Large intestine (tissue), 3 donors: ENCODE data around the gene FOXG1. TPM values are rescaled to one million over a fixed set of nuclear protein-coding genes. Genes with fewer than 3 reads are reported as not detected.

Source experiments
- DNase-seq, 2 donors: peaks; one replicate each; pipeline versions ENCODE4 v3.0.0 to v3.0.0-alpha.2; 2013
- H3K27ac ChIP-seq: one replicate; pipeline ENCODE4 v1.5.1; 2013; ENCODE audit warnings: low read length
- H3K27me3 ChIP-seq: 2 replicates; pipeline ENCODE4 v1.6.1; 2013; ENCODE audit warnings: low read length; ENCODE audit not compliant: control insufficient read depth, insufficient read depth
- H3K36me3 ChIP-seq: 2 replicates; pipeline ENCODE4 v1.6.1; 2013; ENCODE audit warnings: low read length; ENCODE audit not compliant: control insufficient read depth, insufficient read depth
- H3K4me1 ChIP-seq: one replicate; pipeline ENCODE4 v1.6.1; 2013; ENCODE audit warnings: low read length; ENCODE audit not compliant: control insufficient read depth, insufficient read depth
- H3K4me3 ChIP-seq: one replicate; pipeline ENCODE4 v1.5.1; 2013; ENCODE audit warnings: low read length
- H3K9me3 ChIP-seq: one replicate; pipeline ENCODE4 v1.6.1; 2013; ENCODE audit warnings: mild to moderate bottlenecking, low read depth, low read length, moderate library complexity; ENCODE audit not compliant: control insufficient read depth
- WGBS: methylation state at CpG from one replicate; pipeline ENCODE4 v1.1.5; 2013; ENCODE audit warnings: low lambda C conversion rate; ENCODE audit not compliant: insufficient coverage; 5-methylcytosine and 5-hydroxymethylcytosine counted together
- polyA plus RNA-seq: library from polyadenylated mRNA; unstranded; fragments of 120-200 nt; gene quantifications from one replicate; pipeline ENCODE4 v1.2.1, GENCODE V29; 2013

FOXG1 gene
- polyA plus RNA-seq, 1 donor, result not detected

DNA sequence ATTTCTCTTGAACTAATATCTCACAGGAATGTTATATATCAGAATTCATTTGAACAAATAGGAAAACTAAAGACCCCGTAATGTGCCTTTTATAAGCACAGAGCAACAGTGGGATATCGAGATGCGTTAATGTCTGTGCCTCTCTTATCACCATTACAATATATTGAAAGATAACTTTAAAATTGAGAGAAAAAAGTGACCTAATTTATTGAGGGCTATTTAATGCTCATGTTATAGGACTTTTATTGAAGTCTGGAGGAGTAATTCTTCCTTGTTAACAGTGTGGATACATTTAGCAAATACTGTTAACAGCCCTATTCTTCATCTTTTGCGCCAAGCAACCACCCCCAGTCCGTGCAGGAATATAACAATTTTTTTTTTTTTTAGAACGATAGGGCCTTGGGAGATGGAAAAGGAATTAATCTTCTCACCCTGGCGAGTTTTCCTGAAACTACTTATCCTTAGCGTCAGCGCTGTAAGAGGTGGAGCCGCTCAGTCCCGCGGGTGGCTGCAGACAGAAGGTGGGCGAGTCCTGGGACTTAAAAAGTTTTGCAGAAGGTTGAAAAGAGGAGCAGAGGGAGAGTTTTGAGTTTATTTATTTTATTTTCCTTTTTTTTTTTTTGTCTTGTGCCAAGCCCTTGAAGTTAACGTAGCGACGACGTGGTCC is 11.0 kb downstream of the FOXG1 start:
- Histone ChIP-seq H3K36me3 (no peaks in the 10 kb centered on the region), H3K9me3 (peaks cover 5% of the 10 kb centered on the region), H3K4me1 (no peaks in the 10 kb centered on the region), H3K27ac (no peak overlapping the region), H3K4me3 (no peak overlapping the region), H3K27me3 (peaks cover 75% of the 10 kb centered on the region)
- WGBS, result 6% methylated on average over 3 of the region's 17 CpGs
- no peak for DNase-seq

DNA sequence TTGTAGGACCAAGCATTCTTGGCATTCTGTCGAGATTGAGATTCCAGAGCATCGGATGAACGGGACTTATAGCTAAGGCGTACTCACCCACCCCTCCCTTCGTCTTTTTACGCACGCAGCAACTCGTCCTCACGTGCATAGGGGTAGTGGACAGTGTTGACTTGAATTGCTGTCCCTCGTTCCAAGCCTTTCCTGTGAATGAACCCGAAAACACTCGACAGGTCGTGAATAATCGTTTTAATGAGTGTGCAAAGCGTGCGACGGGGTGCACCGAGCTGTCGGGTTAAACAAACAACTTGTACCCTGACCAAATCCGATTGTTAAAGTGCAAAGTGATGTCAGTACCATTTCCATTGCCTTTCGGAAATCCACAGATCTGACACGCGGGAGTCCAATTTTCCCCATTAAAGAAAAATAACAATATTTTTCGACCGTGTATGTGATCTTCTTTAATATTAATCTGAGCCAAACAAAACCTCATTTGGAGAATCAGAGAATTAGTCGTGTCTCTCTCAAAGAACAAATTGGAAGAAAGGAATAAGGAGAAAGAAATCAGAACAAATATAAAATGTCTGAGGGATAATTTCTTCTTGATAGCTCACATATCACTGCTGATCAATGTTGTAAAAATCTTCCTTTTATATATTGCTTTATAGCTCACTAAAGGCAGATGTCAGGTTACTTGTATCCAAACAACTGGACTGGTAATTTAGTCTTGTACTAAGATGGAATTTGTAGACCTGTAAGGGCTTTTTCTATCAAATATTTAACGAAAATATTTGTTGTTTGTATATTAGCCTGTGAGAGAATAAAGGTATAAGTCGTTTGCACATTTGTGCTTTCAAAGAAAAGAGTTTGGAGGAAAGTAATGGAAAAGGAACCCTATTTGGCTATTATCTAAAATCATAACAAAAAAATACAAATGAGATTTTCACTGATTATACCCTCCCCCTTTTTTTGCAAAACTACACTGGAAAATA is 11.8 kb downstream of the FOXG1 start:
- Histone ChIP-seq H3K9me3 (peaks cover 5% of the 10 kb centered on the region), H3K4me1 (no peaks in the 10 kb centered on the region), H3K4me3 (no peak overlapping the region), H3K27me3 (peaks cover 71% of the 10 kb centered on the region), H3K27ac (no peak overlapping the region), H3K36me3 (no peaks in the 10 kb centered on the region)
- no peak for DNase-seq
- WGBS, result 11% methylated on average over 3 of the region's 28 CpGs

DNA sequence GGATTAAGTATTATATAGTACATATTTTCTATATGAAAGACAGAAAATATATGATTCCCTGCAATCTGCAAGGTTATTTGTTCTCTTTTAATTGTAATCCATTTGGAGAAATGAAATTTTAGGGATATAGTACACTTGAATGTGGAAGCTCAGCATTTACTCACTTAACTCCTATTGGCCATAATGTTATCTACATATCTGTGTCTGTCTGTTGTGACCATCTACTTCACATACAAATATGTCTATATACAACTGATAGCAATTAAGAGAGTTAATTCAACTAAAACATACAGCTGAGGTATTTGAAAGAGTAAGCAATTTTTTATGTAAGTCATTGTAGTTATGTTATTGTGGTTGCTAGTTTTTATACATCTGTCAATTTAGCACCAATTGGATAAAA is 12.9 kb downstream of the FOXG1 start:
- Histone ChIP-seq H3K4me3 (no peak overlapping the region), H3K4me1 (no peaks in the 10 kb centered on the region), H3K27ac (no peak overlapping the region), H3K9me3 (peaks cover under 1% of the 10 kb centered on the region), H3K27me3 (peaks cover 71% of the 10 kb centered on the region), H3K36me3 (no peaks in the 10 kb centered on the region)
- DNase-seq, result no peak

DNA sequence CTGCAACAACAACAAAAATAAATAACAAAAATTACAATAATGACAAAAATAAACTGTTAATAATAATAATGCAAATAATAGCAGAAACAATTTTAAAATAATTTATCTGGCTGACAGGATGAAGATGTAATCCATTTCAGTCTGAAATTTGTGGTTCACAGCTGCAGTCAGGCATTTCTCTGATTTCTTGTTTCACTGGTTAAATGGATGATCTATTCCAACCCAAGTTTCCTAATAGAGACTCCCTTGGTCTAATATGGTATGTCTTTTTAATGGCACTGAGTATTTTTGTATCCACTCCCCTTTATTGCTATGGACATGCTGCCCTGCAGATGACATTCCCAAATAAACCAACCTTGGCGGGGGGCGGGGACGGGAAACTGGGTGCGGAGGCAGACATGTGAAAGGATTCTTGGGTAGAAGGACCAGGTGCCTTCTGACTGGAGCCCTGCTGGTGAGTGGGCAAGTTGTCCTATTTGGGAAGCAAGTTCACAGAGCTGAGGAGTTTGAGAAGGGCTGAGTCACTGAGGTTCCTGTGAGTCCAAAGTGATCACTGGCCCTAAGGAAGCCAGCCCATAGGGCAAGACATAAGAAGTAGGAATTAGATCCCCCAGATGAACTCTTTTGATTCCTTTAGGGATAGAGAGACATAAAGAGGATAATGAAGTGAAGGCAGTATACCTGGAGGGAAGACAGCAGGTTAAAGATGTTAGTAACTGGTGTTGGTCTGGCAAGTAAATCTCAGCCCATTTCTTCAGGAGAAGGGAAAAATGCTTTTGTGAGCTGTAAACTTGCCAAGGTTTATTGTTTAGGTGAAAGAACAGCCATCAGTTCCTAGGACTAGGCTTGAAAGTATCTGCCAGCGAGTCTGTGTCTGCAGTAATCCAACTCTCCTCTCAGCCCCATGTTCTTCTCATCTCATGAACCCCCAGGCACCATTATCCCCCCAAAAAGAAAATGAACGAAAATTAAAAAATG is 14.5 kb downstream of the FOXG1 start:
- Histone ChIP-seq H3K27me3 (peaks cover 72% of the 10 kb centered on the region), H3K36me3 (no peaks in the 10 kb centered on the region), H3K9me3 (peaks cover 8% of the 10 kb centered on the region), H3K27ac (no peak overlapping the region), H3K4me3 (no peak overlapping the region), H3K4me1 (peaks cover 8% of the 10 kb centered on the region)
- DNase-seq, result no peak
- 20% methylated on average over 1 of the region's 6 CpGs for WGBS

DNA sequence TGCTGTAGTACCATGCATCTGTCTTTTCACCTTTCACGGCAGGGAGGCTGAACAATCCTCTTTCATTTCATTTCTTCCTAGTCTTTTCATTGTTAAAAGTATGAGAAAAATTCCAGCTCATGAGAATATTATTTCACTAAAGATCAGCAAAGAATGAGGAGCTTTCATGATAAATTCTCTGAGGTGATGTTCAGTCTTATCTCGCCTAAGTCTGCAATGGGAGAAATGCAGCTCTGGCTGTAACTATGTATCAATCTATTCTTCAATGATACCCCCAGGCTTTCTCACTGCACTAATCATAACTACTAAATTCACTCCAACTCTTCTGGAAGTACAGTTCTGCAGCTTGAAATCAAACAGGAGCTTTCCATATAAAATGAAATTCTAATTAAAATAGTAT is 15.7 kb downstream of the FOXG1 start:
- H3K27ac ChIP-seq, result no peak overlapping the region
- no peaks in the 10 kb centered on the region for H3K36me3 ChIP-seq
- H3K4me1 ChIP-seq, result peaks cover 8% of the 10 kb centered on the region
- H3K4me3 ChIP-seq, result no peak overlapping the region
- peaks cover 74% of the 10 kb centered on the region for H3K27me3 ChIP-seq
- DNase-seq, result no peak
- peaks cover 8% of the 10 kb centered on the region for H3K9me3 ChIP-seq
- 20% methylated on average over 1 of the region's 2 CpGs for WGBS

DNA sequence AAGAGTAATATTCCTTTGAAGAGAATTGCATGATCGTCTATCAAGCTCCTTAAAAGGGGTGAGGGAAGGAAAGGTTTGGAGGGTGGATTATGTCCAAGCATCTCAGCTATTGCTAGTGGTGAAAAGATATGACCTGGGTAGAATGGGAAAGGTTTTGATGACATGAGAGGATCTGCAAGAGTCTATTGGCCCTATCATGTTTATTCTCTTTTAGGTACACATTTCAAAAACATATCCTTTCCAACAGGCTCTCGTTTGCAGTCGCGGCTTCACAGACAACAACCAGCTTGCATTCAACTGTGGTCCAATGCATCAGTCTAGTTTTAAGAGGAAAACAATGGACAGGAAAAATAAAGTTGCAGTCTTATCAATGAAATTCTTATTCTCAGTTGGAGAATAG is 17.1 kb downstream of the FOXG1 start:
- Histone ChIP-seq H3K27ac (no peak overlapping the region), H3K9me3 (peaks cover 8% of the 10 kb centered on the region), H3K27me3 (peaks cover 60% of the 10 kb centered on the region), H3K4me3 (no peak overlapping the region), H3K4me1 (peaks cover 8% of the 10 kb centered on the region), H3K36me3 (no peaks in the 10 kb centered on the region)
- WGBS, result no CpG with 5 or more reads among the region's 4 CpGs
- no peak for DNase-seq

DNA sequence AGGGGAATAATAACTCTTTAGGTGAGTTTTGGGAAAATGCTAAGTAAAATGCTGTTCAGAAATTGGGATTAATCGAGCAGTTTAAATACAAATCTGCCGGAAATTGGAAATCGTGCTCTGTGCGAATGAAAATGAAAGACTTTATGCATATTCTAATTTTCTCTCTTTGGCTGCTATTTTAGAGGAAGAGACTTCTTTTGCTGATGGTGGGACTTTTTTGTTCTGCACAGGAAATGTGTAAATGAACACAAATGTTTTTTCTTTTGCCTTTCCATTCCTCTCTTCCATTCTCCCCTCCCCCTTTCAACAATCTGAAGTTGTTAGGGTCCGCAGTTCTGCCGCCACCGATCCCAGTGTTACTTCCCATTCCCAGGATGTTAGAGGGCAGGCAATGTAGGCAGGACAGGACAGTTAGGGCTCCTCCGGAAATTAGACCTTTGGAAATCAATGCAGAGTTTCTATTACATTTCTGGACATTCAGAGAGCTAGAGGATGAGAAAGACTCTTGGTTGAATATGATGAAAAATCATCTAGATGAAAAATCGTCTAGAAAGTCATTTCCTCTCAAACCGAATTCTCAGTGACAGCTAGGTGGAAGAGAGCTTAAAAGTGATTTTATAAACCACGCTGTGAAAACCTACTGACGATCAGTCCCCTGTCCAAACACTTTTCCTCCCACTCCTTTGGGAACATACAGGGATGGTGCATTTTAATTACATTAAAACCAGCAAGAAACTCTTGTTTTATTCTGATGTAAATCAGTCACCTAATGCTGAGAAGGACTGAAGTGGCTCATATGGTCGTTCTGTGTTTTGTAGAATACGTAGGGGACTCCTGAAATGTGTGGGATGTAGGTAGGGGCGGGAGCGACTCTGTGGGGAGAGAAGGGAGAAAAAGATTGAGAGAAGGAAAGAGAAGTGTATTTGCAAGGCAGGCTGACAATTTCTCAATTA is 17.8 kb downstream of the FOXG1 start:
- peaks cover 8% of the 10 kb centered on the region for H3K4me1 ChIP-seq
- WGBS, result 20% methylated on average over 7 of the region's 16 CpGs
- H3K27ac ChIP-seq, result no peak overlapping the region
- DNase-seq, result no peak
- peaks cover 58% of the 10 kb centered on the region for H3K27me3 ChIP-seq
- H3K4me3 ChIP-seq, result no peak overlapping the region
- peaks cover 8% of the 10 kb centered on the region for H3K9me3 ChIP-seq
- no peaks in the 10 kb centered on the region for H3K36me3 ChIP-seq

DNA sequence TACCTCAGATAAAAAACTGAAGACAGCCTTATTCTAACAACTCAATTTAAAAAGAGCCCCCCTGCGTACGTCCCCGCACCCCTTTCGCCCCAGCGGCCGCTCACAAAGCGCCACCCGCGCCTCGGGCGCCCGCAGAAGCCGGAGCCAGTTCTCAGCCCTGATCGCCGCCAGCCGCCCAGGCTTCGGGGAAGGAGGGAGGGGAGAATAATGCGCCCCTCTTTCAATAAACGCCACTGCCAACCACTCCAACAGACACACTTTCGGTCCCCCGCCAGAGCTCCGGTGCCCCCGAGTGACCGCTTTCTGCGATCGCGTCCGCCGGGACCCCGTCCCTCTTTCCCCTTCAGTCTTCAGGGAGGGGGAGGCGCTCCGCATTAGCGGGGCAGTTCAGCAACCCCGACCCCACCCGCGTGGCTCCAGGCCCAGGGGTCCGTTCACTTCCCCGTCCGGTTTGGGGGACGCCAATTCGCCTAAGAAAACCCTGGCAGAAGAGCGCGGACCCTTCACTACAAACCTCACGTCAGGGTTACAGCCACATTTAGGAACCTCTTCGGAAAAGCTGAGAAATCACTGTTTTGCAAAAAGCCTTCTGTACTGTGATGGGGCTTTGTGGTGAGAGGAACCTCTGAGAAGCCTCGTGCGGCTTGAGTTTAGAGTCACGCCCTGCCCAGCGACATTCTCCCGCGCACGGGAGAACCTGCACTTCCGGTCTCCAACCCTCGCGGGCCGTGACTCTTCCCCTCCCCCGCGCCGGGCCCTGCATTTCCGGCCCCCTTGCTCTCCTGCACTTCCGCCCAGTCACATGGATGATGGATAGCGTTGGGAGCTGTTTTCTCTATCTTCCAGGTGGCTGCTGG is 18.7 kb downstream of the FOXG1 start:
- peaks cover 56% of the 10 kb centered on the region for H3K27me3 ChIP-seq

DNA sequence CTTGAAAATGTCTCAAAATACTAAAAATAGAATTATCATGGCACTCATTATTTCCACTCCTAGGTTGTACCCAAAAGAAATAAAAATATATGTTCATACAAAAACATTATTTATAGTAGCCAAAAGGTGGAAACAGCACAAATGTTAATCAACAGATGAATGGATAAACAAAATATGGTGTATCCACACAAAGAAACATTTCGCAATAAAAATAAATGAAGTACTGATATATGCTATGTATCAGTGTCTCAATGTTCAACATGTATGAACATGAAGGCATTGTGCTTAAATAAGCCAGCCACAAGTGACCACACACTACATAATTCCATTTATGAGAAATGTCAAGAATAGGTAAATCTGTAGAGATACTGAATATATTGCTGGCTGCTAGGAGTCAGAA is 40.9 kb downstream of the FOXG1 start:
- Histone ChIP-seq H3K27me3 (no peaks in the 10 kb centered on the region), H3K36me3 (no peaks in the 10 kb centered on the region), H3K4me3 (no peak overlapping the region), H3K9me3 (no peaks in the 10 kb centered on the region), H3K27ac (no peak overlapping the region), H3K4me1 (no peaks in the 10 kb centered on the region)
- no peak for DNase-seq
- 100% methylated on average over 1 of the region's 1 CpG for WGBS

More for the DNA sequence above, 18.7 kb downstream of the FOXG1 start:
- no peak for DNase-seq
- Histone ChIP-seq H3K4me1 (peaks cover 8% of the 10 kb centered on the region), H3K9me3 (peaks cover 8% of the 10 kb centered on the region), H3K4me3 (no peak overlapping the region), H3K27ac (no peak overlapping the region), H3K36me3 (no peaks in the 10 kb centered on the region)
- no CpG with 5 or more reads among the region's 62 CpGs for WGBS
